IPS-11a (cell line): ENCODE results near the gene RANBP3.
"Not testable (repeated sequence)": the region's sequence is repeated elsewhere in the genome, so short reads cannot be mapped to it uniquely, and the experiment has no call there.

Source experiments
- H3K4me3 ChIP-seq: one replicate; pipeline ENCODE4 v1.5.1; 2013; ENCODE audit warnings: low read depth, low read length, control low read depth

Gene RANBP3, protein sequence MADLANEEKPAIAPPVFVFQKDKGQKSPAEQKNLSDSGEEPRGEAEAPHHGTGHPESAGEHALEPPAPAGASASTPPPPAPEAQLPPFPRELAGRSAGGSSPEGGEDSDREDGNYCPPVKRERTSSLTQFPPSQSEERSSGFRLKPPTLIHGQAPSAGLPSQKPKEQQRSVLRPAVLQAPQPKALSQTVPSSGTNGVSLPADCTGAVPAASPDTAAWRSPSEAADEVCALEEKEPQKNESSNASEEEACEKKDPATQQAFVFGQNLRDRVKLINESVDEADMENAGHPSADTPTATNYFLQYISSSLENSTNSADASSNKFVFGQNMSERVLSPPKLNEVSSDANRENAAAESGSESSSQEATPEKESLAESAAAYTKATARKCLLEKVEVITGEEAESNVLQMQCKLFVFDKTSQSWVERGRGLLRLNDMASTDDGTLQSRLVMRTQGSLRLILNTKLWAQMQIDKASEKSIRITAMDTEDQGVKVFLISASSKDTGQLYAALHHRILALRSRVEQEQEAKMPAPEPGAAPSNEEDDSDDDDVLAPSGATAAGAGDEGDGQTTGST

GRCh38 chr19:5977785-5978605 lies at the start of gene RANBP3:
Gene RANBP3, minus strand, starts transcription at chr19:5978140. Its CDS starts 58 bp downstream, at chr19:5978082.
- H3K4me3 ChIP-seq: peak within 1 kb of the TSS; percentile 83

DNA sequence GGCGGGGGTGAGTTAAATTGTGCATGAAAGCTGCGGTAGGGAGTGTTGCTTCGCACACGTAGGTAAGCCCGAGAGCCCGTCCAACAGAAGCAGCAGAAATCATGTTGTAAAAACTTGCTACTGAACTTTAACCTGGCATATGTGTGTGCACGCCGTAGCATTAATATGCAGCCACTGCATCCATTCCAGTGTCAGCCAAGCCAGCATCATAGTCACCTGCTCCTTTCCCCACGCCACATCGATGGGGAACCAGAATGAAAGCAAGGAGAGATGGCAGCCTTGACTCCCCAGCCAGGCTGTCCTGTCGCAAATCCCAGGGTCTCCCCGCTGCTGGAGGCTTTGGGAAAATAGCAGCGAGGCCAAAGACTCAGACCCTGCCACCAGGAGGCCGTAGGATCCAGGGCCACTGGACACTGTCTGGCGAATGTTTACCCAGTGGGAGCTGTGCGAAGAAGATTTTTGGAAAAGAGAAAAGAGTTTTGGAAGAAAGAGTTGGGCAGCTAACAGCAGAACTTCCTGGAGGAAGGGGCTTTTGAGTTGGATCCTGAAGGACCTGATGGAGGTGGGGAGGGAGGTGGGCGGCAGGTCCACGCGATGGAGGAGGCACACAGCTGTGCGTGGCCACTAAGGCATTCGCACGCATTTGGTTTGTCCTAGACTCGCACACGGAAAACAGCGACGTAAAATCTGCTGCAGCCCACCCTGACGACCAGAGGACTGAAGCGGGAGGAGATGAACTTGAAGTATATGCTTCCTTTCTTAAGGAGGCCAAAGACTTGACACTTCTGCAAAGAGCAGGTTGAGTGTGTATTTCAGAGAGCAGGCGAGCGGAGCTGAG lies 48.7 kb upstream of the RANBP3 start:
- H3K4me3 ChIP-seq: no peak overlapping the region

DNA sequence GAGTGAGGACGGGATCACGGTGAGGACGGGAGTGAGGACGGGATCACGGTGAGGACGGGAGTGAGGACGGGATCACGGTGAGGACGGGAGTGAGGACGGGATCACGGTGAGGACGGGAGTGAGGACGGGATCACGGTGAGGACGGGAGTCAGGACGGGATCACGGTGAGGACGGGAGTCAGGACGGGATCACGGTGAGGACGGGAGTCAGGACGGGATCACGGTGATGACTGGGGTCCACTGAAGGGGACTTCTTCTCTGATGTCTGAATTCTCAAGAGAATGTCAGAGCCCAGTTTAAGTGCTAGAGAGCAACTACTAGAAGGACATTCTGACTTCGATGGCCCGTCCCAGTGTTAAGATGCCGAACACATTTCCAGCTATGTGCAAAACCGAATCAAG lies 46.8 kb upstream of the RANBP3 start:
- not testable (repeated sequence) for H3K4me3 ChIP-seq

- no peak overlapping the region for H3K4me3 ChIP-seq
Observed at GRCh38 chr19:6023936-6024335, 46.0 kb upstream of the RANBP3 start.

- H3K4me3 ChIP-seq: no peak overlapping the region
Observed at GRCh38 chr19:6023085-6023682, 45.2 kb upstream of the RANBP3 start.

DNA sequence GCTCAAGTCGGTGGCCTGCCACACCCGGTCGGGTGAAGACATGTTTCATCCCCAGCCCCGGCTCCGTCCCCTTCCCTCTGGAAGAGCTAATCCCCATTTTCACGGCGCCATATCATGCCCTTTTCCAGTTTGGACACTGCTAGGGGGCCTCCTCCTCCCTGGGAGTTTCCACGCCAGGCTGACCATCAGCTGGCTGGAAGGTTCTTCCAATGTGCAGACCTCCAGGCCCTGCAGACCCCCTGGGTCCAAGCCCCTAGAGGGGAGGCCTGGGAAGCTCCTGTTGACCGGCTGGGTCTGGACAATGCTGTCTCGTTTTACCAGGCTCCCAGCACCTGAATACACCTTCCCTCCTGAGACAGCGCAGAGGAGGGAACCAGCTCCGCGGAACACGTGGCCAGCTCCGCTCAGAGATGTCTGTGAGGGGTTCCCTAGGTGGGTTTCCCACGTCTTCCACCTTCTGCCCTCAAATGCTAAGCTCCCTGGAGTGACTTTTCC lies 44.7 kb upstream of the RANBP3 start:
- H3K4me3 ChIP-seq: no peak overlapping the region

DNA sequence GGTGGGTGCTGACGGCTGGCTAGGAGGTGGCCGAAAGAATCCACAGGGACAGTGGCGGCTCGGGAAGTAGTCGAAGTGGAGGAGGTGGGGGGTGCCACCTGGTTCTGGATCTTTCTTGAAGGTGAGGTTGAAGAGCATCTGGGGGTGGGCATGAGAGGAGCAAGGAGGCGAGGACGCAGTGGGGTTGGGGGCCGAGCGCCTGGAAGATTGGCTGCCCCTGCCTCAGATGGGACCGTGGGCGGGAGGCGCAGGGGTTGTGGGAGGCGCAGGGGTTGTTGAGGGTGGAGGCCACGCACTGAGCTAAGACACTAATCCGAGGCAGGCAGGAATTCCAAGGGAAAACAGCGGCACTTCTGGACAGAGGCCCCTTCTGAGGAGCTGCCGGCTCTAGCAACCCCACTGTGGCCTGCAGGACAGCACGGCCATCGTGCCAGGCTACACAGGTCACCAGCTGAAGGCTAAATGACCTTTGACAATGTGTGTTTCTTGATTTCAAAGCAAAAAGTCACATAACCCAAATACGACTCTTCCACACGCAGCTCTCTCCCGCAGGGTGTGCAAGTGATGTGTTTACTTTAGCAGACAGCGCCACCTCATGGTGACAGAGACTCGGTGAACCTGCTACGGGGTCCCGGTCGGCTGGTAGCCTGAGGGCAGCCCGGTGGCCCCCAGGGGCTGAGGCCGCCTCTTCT lies 44.1 kb upstream of the RANBP3 start:
- H3K4me3 ChIP-seq: no peak overlapping the region

GRCh38 chr19:6020972-6021805 lies 43.2 kb upstream of the RANBP3 start:
- H3K4me3 ChIP-seq: no peak overlapping the region

- no peak overlapping the region for H3K4me3 ChIP-seq
Observed at GRCh38 chr19:6020166-6020882, 42.4 kb upstream of the RANBP3 start.

- H3K4me3 ChIP-seq: no peak overlapping the region
Observed at GRCh38 chr19:6018786-6019185, 40.8 kb upstream of the RANBP3 start.

DNA sequence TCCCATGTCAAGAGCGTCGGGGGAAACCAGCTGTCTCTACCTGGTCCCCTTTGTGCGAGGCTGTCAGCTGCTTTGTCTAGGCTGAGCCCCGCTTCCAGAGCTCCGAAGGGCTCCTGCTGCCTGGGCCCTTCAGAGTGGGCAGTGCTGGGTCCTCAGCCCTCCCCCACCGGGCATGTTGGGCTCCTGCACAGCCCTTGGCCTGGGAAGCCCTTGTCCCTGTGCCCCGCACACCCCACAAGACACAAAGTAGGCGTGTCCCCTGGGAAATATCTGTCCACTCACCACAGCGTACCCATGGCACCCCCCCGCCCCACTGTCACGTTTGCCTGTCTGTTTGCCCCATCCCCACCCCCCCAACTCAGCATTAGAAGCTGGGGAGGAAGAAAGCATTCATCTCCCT lies 39.6 kb upstream of the RANBP3 start:
- H3K4me3 ChIP-seq: no peak overlapping the region

DNA sequence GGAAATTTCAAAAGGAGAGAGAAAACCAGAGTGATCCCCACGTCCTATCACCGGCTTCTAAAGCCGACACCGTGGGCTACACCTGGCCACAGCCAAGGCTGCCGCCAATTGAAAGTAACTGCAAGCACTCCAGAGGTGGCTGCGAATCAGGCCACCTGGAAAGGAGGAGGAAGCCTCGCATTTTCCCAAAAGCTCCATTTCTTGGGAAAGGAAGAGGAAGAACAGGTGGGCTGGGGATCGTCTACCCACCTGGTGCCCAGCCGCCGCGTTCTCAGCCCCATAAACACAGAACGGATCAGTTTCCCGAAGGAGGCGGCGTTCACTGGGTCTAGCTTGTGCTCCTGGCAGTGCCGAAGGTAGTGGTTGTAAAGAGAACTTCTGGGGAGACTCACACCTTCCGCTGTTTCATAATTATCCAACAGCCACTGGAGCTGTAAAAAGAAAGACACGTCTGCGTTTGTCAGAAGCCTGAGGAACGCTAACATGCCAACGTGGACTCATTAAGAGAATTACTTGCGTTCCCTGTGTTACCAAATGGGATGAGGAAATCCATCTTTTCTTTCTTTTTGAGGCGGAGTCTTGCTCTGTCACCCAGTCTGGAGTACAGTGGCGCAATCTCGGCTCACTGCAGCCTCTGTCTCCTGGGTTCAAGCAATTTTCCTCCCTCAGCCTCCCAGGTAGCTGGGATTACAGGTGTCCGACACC lies 38.1 kb upstream of the RANBP3 start:
- no peak overlapping the region for H3K4me3 ChIP-seq

DNA sequence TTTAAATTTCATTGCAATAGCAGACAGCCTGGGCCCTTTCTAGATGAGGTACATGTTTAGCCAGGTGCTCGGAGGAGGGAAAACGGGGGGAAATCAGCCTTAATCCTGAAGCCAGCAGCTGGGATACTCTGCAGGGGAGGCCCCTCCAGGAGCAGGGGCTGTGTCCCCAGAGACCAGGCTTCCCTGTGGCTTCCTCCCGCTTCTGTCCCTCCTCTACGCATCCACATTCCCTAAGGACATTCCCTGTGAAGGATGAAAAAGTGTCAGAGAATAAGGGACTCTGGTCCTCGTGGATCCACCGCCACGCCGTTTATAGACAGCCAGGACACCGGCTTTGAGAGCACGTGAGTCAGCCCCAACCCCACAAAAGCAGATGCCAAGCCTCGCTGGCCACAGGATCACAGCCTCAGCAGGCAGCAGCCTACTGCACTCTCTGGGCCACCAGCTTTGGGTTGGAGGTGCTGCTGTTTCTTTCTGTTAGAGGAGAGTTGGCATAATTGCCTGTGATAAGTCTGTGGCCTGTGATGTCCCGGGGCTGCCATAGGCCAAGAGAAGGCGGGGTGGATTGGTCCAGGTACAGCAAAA lies 36.7 kb upstream of the RANBP3 start:
- H3K4me3 ChIP-seq: no peak overlapping the region

DNA sequence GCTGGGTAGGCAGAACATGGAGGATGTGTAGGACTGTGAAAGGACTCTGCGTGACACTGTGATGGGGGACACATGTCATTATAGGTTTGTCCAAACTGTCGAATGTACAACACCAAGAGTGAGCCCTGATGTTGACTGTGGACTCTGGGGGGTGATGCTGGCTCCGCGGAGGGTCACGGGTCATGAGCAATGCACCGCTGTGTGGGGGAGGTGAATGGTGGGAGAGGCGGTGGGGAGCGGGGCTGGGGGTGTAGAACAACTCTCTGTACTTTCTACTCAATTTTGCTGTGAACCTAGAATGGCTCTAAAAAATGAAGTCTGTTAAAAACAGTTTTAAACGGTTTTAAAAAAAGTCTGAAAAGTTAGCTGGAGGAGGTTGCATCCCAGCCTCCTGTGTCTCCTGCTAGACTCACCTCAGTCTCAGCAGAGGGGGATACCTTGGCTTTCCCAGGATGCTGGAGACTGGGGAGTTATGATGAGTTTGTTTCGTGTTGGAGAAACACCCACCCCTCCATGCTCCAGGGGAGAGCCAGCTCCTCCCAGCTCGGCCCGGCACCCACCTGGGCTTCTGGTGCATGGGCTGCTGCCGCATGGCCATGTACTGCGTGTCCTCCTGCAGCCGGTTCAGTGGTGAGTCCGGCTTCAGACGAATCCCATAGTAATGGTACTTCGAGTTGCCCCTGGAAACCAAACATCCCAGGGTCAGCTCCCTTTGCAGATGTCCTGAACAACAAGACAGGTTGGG lies 34.7 kb upstream of the RANBP3 start:
- no peak overlapping the region for H3K4me3 ChIP-seq

DNA sequence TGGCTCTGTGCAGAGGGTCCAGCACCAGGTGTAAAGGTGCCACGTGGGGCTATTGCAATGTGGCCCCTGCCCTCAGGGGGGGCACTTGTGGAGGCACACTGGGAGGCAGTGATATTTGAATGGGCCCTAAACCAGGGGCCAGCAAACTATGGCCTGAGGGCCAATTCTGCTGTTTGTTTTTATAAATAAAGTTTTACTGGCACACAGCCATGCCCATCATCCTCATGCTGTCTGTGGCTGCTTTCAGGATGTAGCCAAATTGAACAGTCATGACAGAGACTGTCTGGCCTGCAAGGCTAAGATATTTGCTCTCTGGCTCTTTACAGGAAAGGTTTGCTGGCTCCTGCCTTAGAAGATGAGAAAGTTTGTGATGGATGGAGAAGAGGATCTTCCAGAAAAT lies 33.9 kb upstream of the RANBP3 start:
- H3K4me3 ChIP-seq: no peak overlapping the region

DNA sequence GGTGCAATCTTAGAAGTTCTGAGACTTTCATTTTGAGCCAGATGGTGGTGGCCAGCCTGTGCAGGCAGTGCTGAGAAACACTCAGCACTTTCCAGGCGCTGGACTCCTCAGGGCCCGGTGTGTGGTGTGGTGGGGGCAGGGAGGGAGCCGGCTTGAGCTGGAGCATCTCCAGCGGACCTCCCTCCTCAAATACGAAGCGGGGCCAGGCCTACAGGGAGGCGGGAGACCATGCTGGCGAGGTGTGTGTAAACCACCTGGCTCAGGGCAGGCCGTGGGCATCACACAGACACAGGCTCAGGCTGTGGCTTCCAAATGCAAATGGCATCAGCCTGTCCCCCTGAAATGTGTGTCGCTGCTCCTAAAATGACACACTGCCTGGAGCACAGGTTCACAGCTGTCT lies 33.3 kb upstream of the RANBP3 start:
- H3K4me3 ChIP-seq: no peak overlapping the region

DNA sequence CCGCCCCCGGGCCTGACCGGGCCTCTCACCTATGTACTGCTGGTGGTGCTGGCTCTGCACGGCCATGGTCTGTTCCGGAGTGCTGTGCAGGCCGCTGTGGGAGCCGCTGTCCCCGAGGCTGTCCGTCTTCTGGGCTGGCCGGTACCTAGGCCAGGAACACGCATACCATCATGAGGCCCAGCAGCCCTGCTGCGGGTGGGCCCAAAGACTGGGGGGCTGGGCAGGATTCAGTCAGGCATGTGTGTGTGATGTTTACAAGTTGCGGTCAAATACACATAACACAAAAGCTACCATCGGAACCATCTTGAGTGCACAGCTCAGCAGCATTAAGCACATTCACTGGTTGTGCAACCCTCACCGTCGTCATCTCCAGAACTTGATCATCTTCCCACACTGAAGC lies 32.2 kb upstream of the RANBP3 start:
- H3K4me3 ChIP-seq: no peak overlapping the region
